HG03060 (cell line): Measurements from ENCODE around the gene ZNF580.

ENCODE experiments used
- ATAC-seq: cut with Tn5 transposase; IDR thresholded peaks from one replicate; pipeline ENCODE4 v1.9.1; 2021; ENCODE audit warnings: low read depth, moderate number of reproducible peaks; ENCODE audit not compliant: unreplicated experiment

Gene ZNF580

GRCh38 chr19:55605637-55606470, 34.9 kb upstream of the ZNF580 start, which contains the start of gene ZNF865:
TSS of gene ZNF865 (plus strand) at chr19:55605647. CDS start at chr19:55613619, 7,972 bp downstream.
- no peak for ATAC-seq

- no peak for ATAC-seq
Observed at GRCh38 chr19:55606471-55606787, 34.4 kb upstream of the ZNF580 start.

GRCh38 chr19:55606817-55607216, 34.0 kb upstream of the ZNF580 start:
- no peak for ATAC-seq

- ATAC-seq, result no peak
Observed at GRCh38 chr19:55609326-55609725, 31.5 kb upstream of the ZNF580 start.

- ATAC-seq, result no peak
Observed at GRCh38 chr19:55611300-55611982, 29.4 kb upstream of the ZNF580 start.

GRCh38 chr19:55611983-55612645, 28.7 kb upstream of the ZNF580 start:
- ATAC-seq, result no peak

GRCh38 chr19:55613396-55613795, 27.4 kb upstream of the ZNF580 start:
- ATAC-seq, result no peak

GRCh38 chr19:55613930-55614710, 26.7 kb upstream of the ZNF580 start:
- no peak for ATAC-seq

GRCh38 chr19:55614711-55615542, 25.9 kb upstream of the ZNF580 start:
- ATAC-seq, result no peak

GRCh38 chr19:55615543-55616394, 25.0 kb upstream of the ZNF580 start:
- no peak for ATAC-seq

GRCh38 chr19:55616395-55616875, 24.4 kb upstream of the ZNF580 start:
- ATAC-seq, result no peak

GRCh38 chr19:55617426-55617825, 23.4 kb upstream of the ZNF580 start:
- ATAC-seq, result no peak

- no peak for ATAC-seq
Observed at GRCh38 chr19:55618426-55618825, 22.4 kb upstream of the ZNF580 start.

GRCh38 chr19:55619286-55619685, 21.5 kb upstream of the ZNF580 start:
- no peak for ATAC-seq

- no peak for ATAC-seq
Observed at GRCh38 chr19:55620410-55621204, 20.2 kb upstream of the ZNF580 start.

- no peak for ATAC-seq
Observed at GRCh38 chr19:55621205-55621672, 19.6 kb upstream of the ZNF580 start.

- no peak for ATAC-seq
Observed at GRCh38 chr19:55621673-55622231, 19.1 kb upstream of the ZNF580 start.
